Activated CD8-positive, alpha-beta T cell treated with anti-CD3 and anti-CD28 coated beads for 36 hours (primary cell): Measurements from ENCODE around the gene SCO2. TPM values are rescaled to one million over a fixed set of nuclear protein-coding genes. Genes with fewer than 3 reads are reported as not detected.

Source experiments
- ATAC-seq: fragments of 200-7000 bp; cut with Tn5 transposase; one replicate; pipeline ENCODE4 v1.10.0; 2021; ENCODE audit warnings: mild to moderate bottlenecking, moderate library complexity
- CTCF ChIA-PET: fragments of 350-600 bp; sonication (Branson Sonifier 250); formaldehyde crosslinking; loops from one replicate; lab custom pipeline; 2021; ENCODE audit warnings: antibody characterized with exemption; lab: Charles Lee
- POLR2A ChIA-PET: fragments of 350-600 bp; sonication (Branson Sonifier 250); formaldehyde crosslinking; loops from one replicate; lab custom pipeline; 2021; ENCODE audit warnings: antibody characterized with exemption; lab: Charles Lee
- DNase-seq: peaks from one replicate; pipeline ENCODE4 v3.0.0-alpha.2; 2020
- H3K27ac Mint-ChIP-seq: one replicate; pipeline ENCODE4 v1.8.0; 2021; ENCODE audit warnings: mild to moderate bottlenecking, mixed read lengths
- H3K27me3 Mint-ChIP-seq: one replicate; pipeline ENCODE4 v1.8.0; 2021; ENCODE audit warnings: mixed read lengths
- H3K36me3 Mint-ChIP-seq: one replicate; pipeline ENCODE4 v1.8.0; 2021; ENCODE audit warnings: low read depth, mixed read lengths
- H3K4me1 Mint-ChIP-seq: one replicate; pipeline ENCODE4 v1.8.0; 2021; ENCODE audit warnings: low read depth, mixed read lengths
- H3K4me3 Mint-ChIP-seq: one replicate; pipeline ENCODE4 v1.8.0; 2021; ENCODE audit warnings: mild to moderate bottlenecking, moderate library complexity, mixed read lengths
- H3K9me3 Mint-ChIP-seq: one replicate; pipeline ENCODE4 v1.8.0; 2021; ENCODE audit warnings: mixed read lengths
- CTCF ChIP-seq: fragments of 200-600 bp; IDR thresholded peaks from one replicate; pipeline ENCODE4 v1.8.0; 2022; ENCODE audit warnings: antibody characterized with exemption, mild to moderate bottlenecking
- intact Hi-C: fragments of 100-400 bp; cut with micrococcal nuclease; formaldehyde crosslinking; loops from one replicate; pipeline ENCODE4 v1.10.0; 2022
- total RNA-seq, 2 experiments: library from RNA; stranded (reverse); gene quantifications; one replicate each; pipeline ENCODE4 v1.2.3, GENCODE V29; 2021

SCO2 gene
- total RNA-seq, 2 experiments from 2014 or later = 2.7 TPM; not detected in 1

GRCh38 chr22:50508897-50509296 is 16.5 kb downstream of the SCO2 start:
- no peaks in the 10 kb centered on the region for H3K27me3 Mint-ChIP-seq
- ChIA-PET POLR2A (interaction anchor here (0.7 to 8.0 kb wide), 13 partner anchors 8 to 193 kb away, joined by 3 to 111 read pairs (median 5); partner anchors contain the start of gene SCO2), CTCF (interaction anchor here (0.9 to 9.9 kb wide), 7 partner anchors 9 to 256 kb away, joined by 3 to 80 read pairs (median 6); partner anchors contain the start of genes SCO2 and SYCE3)
- intact Hi-C loops = no loop called here
- H3K4me3 Mint-ChIP-seq = peak overlapping the region; percentile 87
- no peak for TF ChIP-seq CTCF
- ATAC-seq (no peak), DNase-seq (no peak)
- peak overlapping the region; percentile 90 for H3K27ac Mint-ChIP-seq
- H3K4me1 Mint-ChIP-seq = peaks cover 22% of the 10 kb centered on the region
- peaks cover 17% of the 10 kb centered on the region for H3K36me3 Mint-ChIP-seq
- no peaks in the 10 kb centered on the region for H3K9me3 Mint-ChIP-seq

DNA sequence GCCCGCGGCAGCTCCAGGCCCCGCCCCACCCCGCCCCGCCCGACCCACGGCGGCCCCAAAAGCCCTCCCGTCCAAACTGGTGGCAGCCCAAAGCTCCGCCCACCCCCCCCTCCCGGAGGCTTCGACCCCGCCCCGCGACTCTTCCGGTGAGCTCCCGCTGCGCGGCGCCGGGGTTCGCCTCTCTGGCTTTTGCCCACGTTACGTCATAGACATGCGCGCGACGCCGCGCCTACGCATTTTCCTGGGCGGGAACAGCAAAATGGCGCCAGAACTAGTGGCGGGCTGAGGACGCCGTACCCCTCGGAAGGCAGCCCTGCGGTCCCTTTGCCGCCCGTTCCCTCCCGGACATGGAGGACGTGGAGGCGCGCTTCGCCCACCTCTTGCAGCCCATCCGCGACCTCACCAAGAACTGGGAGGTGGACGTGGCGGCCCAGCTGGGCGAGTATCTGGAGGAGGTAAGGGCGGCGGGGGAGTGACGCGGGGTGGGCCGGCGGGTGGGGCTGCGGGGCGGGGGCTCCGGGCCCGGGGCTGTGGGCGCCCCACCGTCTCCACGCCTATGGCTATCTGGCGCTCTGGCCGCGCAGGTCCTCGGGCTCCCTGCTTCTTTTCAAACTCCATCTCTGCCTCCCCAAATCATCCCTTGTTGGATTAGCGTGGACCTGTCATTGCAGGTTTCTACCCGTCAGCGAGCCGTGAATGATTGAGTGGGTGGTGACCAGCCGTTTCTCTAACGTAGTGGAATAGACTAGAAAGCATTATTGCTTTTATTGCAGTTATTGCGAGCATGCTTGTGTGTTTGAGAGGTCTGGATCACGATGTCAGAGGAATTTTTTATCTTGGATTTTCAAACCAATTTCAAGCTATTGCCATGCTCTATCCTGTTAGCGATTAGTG is 17.2 kb downstream of the SCO2 start, which contains the start of gene NCAPH2:
NCAPH2 (plus strand) TSS at position 234 of the 894 bp plus-strand sequence; CDS start at position 348, 114 bp downstream.
- Mint-ChIP-seq H3K27ac (peak within 1 kb of the TSS; percentile 97), H3K4me3 (peak within 1 kb of the TSS; percentile 98), H3K36me3 (peaks cover 17% of the 10 kb centered on the region), H3K4me1 (peaks cover 22% of the 10 kb centered on the region), H3K27me3 (no peaks in the 10 kb centered on the region), H3K9me3 (no peaks in the 10 kb centered on the region)
- ATAC-seq (peak; percentile 36), DNase-seq (peak; percentile 98)
- POLR2A ChIA-PET = interaction anchor here (0.6 to 8.0 kb wide), 20 partner anchors 9 to 265 kb away, joined by 3 to 111 read pairs (median 4); partner anchors contain the start of genes CPT1B and SCO2
- intact Hi-C loops = no loop called here
- CTCF ChIA-PET = interaction anchor here (0.6 to 9.9 kb wide), 11 partner anchors 9 to 112 kb away, joined by 3 to 80 read pairs (median 5); partner anchors contain the start of genes SCO2, SYCE3 and TYMP
- TF ChIP-seq CTCF = no peak

- Mint-ChIP-seq H3K9me3 (no peaks in the 10 kb centered on the region), H3K4me1 (peaks cover 18% of the 10 kb centered on the region), H3K4me3 (peak within 1 kb of the TSS; percentile 98), H3K27ac (peak within 1 kb of the TSS; percentile 97), H3K27me3 (no peaks in the 10 kb centered on the region), H3K36me3 (peaks cover 17% of the 10 kb centered on the region)
- TF ChIP-seq CTCF = no peak
- intact Hi-C loops = no loop called here
- ChIA-PET POLR2A (interaction anchor here (0.6 to 8.0 kb wide), 13 partner anchors 12 to 264 kb away, joined by 3 to 111 read pairs (median 6); partner anchors contain the start of genes CPT1B and SCO2), CTCF (interaction anchor here (0.6 to 9.9 kb wide), 9 partner anchors 9 to 114 kb away, joined by 3 to 80 read pairs (median 5); partner anchors contain the start of genes SCO2, SYCE3 and TYMP)
- DNase-seq (peak; percentile 93), ATAC-seq (peak; percentile 83)
Measured at GRCh38 chr22:50507421-50507990, 17.9 kb downstream of the SCO2 start, which contains the start of gene LMF2. LMF2 (minus strand) TSS chr22:50507702; CDS start chr22:50507675, 27 bp downstream.

- no peak for ATAC-seq
Measured at GRCh38 chr22:50506611-50507420, 18.6 kb downstream of the SCO2 start.

More at GRCh38 chr22:50506611-50507420, 18.6 kb downstream of the SCO2 start:
- ChIA-PET POLR2A (interaction anchor here (1.1 to 8.0 kb wide), 5 partner anchors 17 to 72 kb away, joined by 4 to 111 read pairs (median 7); partner anchors contain the start of genes CPT1B and SCO2), CTCF (interaction anchor here (0.9 to 9.9 kb wide), 5 partner anchors 8 to 114 kb away, joined by 5 to 80 read pairs (median 10); partner anchors contain the start of gene SCO2)
- peaks cover 14% of the 10 kb centered on the region for H3K36me3 Mint-ChIP-seq
- intact Hi-C loops = no loop called here
- no peaks in the 10 kb centered on the region for H3K9me3 Mint-ChIP-seq
- no peaks in the 10 kb centered on the region for H3K27me3 Mint-ChIP-seq
- no peak for DNase-seq
- H3K27ac Mint-ChIP-seq = peak overlapping the region; percentile 88
- peak overlapping the region; percentile 98 for H3K4me3 Mint-ChIP-seq
- TF ChIP-seq CTCF = no peak
- peaks cover 12% of the 10 kb centered on the region for H3K4me1 Mint-ChIP-seq
